NCI-H2196 (cell line): Measurements from ENCODE around the gene MEF2B.

Experiments used
- DNase-seq: peaks from one replicate; lab custom pipeline; 2025; ENCODE audit not compliant: unreplicated experiment; lab: John Stamatoyannopoulos, UW

The MEF2B gene

DNA sequence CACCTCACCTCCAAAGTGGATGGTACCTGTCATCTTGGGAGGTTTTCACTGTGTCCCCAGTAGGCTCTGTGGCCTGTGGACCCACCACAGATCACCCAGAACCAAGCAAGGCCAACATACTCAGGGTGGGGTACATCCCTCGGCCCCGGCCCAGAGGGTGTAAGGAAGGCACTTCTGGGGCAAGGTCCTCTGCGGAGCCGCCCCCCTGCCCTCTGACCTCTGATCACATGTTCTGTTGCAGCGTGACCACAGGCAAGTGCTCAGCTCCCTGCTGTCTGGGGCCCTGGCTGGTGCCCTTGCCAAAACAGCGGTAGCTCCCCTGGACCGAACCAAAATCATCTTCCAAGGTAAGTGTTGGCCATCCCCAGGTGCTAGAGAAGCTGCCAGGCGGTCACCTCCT lies 68.5 kb downstream of the MEF2B start:
- no peak for DNase-seq

DNA sequence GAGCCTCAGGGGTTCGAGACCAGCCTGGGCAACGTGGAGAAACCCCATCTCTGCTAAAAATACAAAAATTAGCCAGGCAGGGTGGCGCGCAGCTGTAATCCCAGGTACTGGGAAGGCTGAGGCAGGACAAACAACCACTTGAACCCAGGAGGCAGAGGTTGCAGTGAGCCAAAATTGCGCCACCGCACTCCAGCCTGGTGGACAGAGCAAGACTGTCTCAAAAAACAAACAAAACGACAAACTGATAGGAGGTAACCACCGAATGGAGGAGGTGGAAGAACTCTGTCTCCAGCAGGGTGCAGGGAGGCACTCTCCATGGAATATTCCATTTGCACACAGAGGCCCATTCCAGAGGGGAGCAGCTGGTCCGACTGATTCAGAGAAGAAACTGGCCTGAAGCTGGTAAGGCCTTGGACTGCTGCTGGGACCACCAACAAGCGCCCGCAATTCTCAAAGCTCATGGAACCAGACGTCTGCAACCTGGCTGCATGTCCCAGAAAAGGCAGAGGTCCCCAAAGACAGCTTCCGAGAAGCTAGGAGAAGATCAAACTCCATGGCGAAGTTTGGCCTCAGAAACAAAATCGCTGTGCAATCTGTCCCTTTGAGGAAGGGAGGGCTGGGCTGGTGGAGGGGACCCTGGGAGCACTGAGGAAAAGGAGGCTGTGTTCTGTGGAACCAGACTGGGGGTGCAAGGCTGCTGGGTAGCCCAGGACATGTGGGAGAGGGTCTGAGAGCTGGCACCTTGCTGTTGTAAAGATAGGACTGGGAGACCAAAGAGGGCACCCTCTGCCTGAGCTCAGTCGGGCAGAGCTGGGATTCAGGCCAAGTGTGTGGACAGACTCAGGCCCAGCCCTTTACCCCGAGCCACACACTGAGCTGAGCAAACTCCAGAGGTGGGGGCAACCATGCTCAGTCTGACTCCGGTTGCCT lies 71.1 kb downstream of the MEF2B start:
- DNase-seq = no peak

DNA sequence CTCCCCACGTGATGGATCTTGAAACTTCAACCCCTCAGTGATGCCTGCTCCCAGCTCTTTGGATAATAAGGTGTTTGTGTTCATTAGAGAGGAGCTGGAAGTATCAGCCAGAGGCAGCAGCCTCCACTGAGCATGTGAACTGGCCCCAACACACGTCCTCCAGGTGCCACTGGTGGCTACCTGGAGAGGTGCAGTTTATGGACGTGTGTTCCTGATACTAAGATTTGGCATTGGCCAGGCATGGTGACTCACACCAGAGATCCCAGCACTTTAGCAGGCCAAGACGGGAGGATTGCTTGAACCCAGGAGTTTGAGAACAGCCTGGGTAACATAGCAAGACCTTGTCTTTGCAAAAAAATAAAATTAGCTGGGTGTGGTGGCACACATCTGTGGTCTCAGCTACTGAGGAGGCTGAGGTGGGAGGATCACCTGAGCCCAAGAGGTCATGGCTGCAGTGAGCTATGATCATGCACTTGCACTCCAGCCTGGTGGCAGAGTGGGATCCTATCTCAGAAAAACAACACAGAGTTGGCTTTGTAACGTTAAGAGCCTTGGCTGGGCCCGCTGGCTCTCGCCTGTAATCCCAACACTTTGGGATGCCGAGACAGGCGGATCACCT lies 71.9 kb downstream of the MEF2B start:
- no peak for DNase-seq

DNA sequence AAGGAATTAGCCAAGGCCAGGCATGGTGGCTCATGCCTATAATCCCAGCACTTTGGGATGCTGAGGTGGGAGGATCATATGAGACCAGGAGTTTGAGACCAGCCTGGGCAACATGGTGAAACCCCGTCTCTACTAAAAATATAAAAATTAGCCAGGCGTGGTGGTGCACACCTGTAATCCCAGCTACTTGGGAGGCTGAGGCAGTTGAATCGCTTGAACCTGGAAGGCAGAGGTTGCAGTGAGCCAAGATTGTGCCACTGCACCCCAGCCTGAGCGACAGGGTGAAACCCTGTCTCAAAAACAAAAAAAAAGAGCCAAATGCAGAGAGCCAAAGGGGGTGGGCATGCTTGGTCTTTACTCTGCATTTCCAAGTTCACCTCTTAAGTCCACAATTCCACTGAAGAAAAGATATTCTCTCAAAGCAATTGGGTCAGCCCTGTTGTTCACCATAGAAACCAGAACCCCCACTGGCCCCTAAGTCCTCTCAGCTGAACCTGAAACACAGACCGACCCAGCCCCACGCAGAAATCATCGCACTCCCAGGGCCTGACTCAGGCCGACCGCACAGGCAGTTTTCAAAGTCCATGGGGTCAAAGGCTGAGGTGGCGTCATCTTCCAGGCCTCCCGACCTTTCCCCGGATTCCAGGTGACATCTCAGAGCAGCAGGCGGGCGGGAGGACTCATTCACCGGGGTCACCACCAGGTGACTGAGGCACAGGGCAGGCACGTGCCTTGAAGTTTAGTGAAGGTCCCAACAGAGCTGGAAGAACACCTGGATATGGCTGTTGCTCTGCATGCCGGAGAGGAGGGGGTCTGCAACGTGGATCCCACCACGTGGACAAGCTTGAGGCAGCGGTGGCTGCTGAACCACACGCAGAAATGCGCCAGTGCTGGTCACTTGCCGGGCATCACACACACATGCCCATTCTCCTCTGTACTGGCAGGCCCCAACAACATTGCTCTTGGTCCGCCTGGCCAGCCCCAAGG lies 73.1 kb downstream of the MEF2B start:
- no peak for DNase-seq

DNA sequence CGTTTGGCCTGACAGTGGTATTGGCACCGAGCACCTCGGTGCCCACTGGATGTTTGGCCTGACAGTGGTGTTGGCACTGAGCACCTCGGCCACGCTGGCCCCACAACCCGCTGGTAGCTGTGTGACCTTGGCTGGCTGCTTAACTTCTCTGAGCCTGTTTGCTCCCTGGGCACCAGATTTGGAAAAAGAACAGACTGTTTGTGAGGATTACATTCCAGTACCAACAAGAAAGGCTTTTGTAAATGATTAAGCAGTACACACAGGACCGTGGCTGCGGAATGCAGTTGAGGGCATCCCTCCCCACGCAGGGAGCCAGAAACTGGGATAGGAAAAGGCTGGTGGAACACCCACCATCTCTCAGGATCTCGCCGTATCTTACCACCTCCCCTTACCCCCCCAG lies 74.4 kb downstream of the MEF2B start:
- DNase-seq = no peak
